PC-9 (cell line): Measurements from ENCODE around the gene CLSTN1. TPM values are rescaled to one million over a fixed set of nuclear protein-coding genes. Genes with fewer than 3 reads are reported as not detected.

Experiments
- BruUV-seq: library from RNA; stranded (reverse); fragments of 400-500 nt; replicated peaks from 2 replicates; lab custom pipeline; 2021; lab: Mats Ljungman, UMichigan
- CTCF ChIA-PET: fragments of 300-600 bp; sonication (Branson Sonifier 250); formaldehyde crosslinking; loops from one replicate; lab custom pipeline; 2022; ENCODE audit warnings: antibody characterized with exemption; lab: Charles Lee
- POLR2A ChIA-PET: fragments of 300-600 bp; sonication (Branson Sonifier 250); formaldehyde crosslinking; loops from one replicate; lab custom pipeline; 2022; ENCODE audit warnings: antibody characterized with exemption; ENCODE audit not compliant: unreplicated experiment; lab: Charles Lee
- DNase-seq, 2 experiments: peaks; one replicate each; pipeline versions ENCODE4 v3.0.0 to v3.0.0-alpha.2; 2015 to 2022; ENCODE audit warnings: mixed read lengths in 1 of 2
- H2AFZ ChIP-seq: fragments of 200-600 bp; sonication (generic); 2 replicates; pipeline ENCODE4 v1.8.1; 2017; ENCODE audit warnings: antibody characterized with exemption
- H3F3A ChIP-seq: fragments of 200-600 bp; sonication (generic); 2 replicates; pipeline ENCODE4 v1.8.1; 2017; ENCODE audit warnings: antibody characterized with exemption, mild to moderate bottlenecking, low read depth; ENCODE audit not compliant: insufficient read depth
- H3K27ac ChIP-seq: fragments of 200-600 bp; sonication (generic); 2 replicates; pipeline ENCODE4 v1.6.1; 2016; ENCODE audit warnings: mixed run types
- H3K27me3 ChIP-seq: fragments of 200-600 bp; sonication (generic); 2 replicates; pipeline ENCODE4 v1.6.1; 2016; ENCODE audit warnings: low read depth, mixed run types; ENCODE audit not compliant: insufficient read depth
- H3K36me3 ChIP-seq: fragments of 200-600 bp; sonication (generic); 2 replicates; pipeline ENCODE4 v1.6.1; 2016; ENCODE audit warnings: low read depth, mixed run types
- H3K4me1 ChIP-seq: fragments of 200-600 bp; sonication (generic); replicated peaks from 2 replicates; pipeline ENCODE4 v1.6.1; 2016; ENCODE audit warnings: mixed run types; ENCODE audit not compliant: insufficient read depth
- H3K4me2 ChIP-seq: fragments of 200-600 bp; sonication (generic); 2 replicates; pipeline ENCODE4 v1.6.1; 2017; ENCODE audit warnings: mixed run types
- H3K4me3 ChIP-seq: fragments of 200-600 bp; sonication (generic); 2 replicates; pipeline ENCODE4 v1.6.1; 2016; ENCODE audit warnings: mixed run types
- H3K79me2 ChIP-seq: fragments of 200-600 bp; sonication (generic); 2 replicates; pipeline ENCODE4 v1.6.1; 2017; ENCODE audit warnings: low read depth, mixed run types
- H3K9me2 ChIP-seq: fragments of 200-600 bp; sonication (generic); 2 replicates; pipeline ENCODE4 v1.8.1; 2017; ENCODE audit warnings: mild to moderate bottlenecking; ENCODE audit not compliant: insufficient read depth
- H3K9me3 ChIP-seq: fragments of 200-600 bp; sonication (generic); 2 replicates; pipeline ENCODE4 v1.8.1; 2016; ENCODE audit warnings: low read depth; ENCODE audit not compliant: insufficient read depth
- H4K20me1 ChIP-seq: fragments of 200-600 bp; sonication (generic); 2 replicates; pipeline ENCODE4 v1.8.1; 2017; ENCODE audit not compliant: insufficient read depth
- CTCF ChIP-seq: fragments of 200-600 bp; sonication (generic); conservative IDR thresholded peaks from 2 replicates; pipeline ENCODE4 v1.6.1; 2017; ENCODE audit warnings: mixed run types, antibody characterized with exemption, mild to moderate bottlenecking, moderate library complexity
- EZH2 ChIP-seq: fragments of 200-600 bp; sonication (generic); IDR thresholded peaks from 2 replicates; pipeline ENCODE4 v1.8.0; 2017; ENCODE audit warnings: antibody characterized with exemption, low read depth
- intact Hi-C: fragments of 100-400 bp; cut with micrococcal nuclease; formaldehyde crosslinking; loops from one replicate; pipeline ENCODE4 v1.10.0; 2022; ENCODE audit not compliant: unreplicated experiment
- total RNA-seq: library from RNA; stranded (reverse); gene quantifications from 2 replicates; pipeline ENCODE4 v1.2.3, GENCODE V29; 2021

Gene CLSTN1
- total RNA-seq, 1 experiment from 2014 or later = 140 TPM

- no peaks in the 10 kb centered on the region for H3K27me3 ChIP-seq
- no peaks in the 10 kb centered on the region for H3K36me3 ChIP-seq
- H3K9me3 ChIP-seq = no peaks in the 10 kb centered on the region
- no peak for TF ChIP-seq EZH2
- TF ChIP-seq CTCF = no peak
- ChIA-PET CTCF (no interaction called here), POLR2A (no interaction called here)
- intact Hi-C loops = no loop called here
- no peak overlapping the region for H2AFZ ChIP-seq
- H3K4me3 ChIP-seq = no peak overlapping the region
- H4K20me1 ChIP-seq = no peaks in the 10 kb centered on the region
- no peaks in the 10 kb centered on the region for H3K9me2 ChIP-seq
- no peaks in the 10 kb centered on the region for H3F3A ChIP-seq
- no peaks in the 10 kb centered on the region for H3K4me1 ChIP-seq
- H3K27ac ChIP-seq = no peak overlapping the region
- H3K4me2 ChIP-seq = no peak overlapping the region
- no peak for DNase-seq
- H3K79me2 ChIP-seq = no peaks in the 10 kb centered on the region
- no TSS peak for BruUV-seq
Measured at GRCh38 chr1:9852410-9853248, 28.9 kb upstream of the CLSTN1 start.

GRCh38 chr1:9852004-9852403 is 28.2 kb upstream of the CLSTN1 start:
- Histone ChIP-seq H2AFZ (no peak overlapping the region), H3K27ac (no peak overlapping the region), H3K4me1 (no peaks in the 10 kb centered on the region), H3K36me3 (no peaks in the 10 kb centered on the region), H3K9me2 (no peaks in the 10 kb centered on the region), H3K9me3 (no peaks in the 10 kb centered on the region), H3K27me3 (no peaks in the 10 kb centered on the region), H4K20me1 (no peaks in the 10 kb centered on the region), H3K4me3 (no peak overlapping the region), H3F3A (no peaks in the 10 kb centered on the region), H3K79me2 (no peaks in the 10 kb centered on the region), H3K4me2 (no peak overlapping the region)
- no TSS peak for BruUV-seq
- TF ChIP-seq CTCF (no peak), EZH2 (no peak)
- intact Hi-C loops = no loop called here
- ChIA-PET POLR2A (no interaction called here), CTCF (no interaction called here)
- no peak for DNase-seq

GRCh38 chr1:9850442-9851162 is 26.8 kb upstream of the CLSTN1 start:
- Histone ChIP-seq H3K27ac (no peak overlapping the region), H3K27me3 (no peaks in the 10 kb centered on the region), H3F3A (no peaks in the 10 kb centered on the region), H3K79me2 (no peaks in the 10 kb centered on the region), H3K4me2 (no peak overlapping the region), H3K4me3 (no peak overlapping the region), H3K4me1 (no peaks in the 10 kb centered on the region), H4K20me1 (no peaks in the 10 kb centered on the region), H3K36me3 (no peaks in the 10 kb centered on the region), H3K9me2 (no peaks in the 10 kb centered on the region), H2AFZ (no peak overlapping the region), H3K9me3 (no peaks in the 10 kb centered on the region)
- intact Hi-C loops = no loop called here
- ChIA-PET CTCF (interaction anchor here (0.6 kb wide), 1 partner anchor 224 kb away, joined by 3 read pairs; no protein-coding TSS in a partner anchor), POLR2A (no interaction called here)
- DNase-seq = no peak
- no peak for TF ChIP-seq EZH2
- TF ChIP-seq CTCF = no peak
- no TSS peak for BruUV-seq
